HepG2 (cell line): Measurements from ENCODE around the gene SNRNP200. TPM values are rescaled to one million over a fixed set of nuclear protein-coding genes. Genes with fewer than 3 reads are reported as not detected.
A peak's percentile ranks its signal among the peaks of the same experiment; 100 is the strongest.

ENCODE experiments used
- ATAC-seq: fragments of 200-7000 bp; cut with Tn5 transposase; 3 replicates; pipeline ENCODE4 v1.9.1; 2020; ENCODE audit warnings: mild to moderate bottlenecking, moderate library complexity
- BruUV-seq: library from RNA; stranded (reverse); fragments of 400-500 nt; replicated peaks from 2 replicates; lab custom pipeline; 2021; lab: Mats Ljungman, UMichigan
- CTCF ChIA-PET: fragments of 300-600 bp; formaldehyde crosslinking; extraction: SDS; loops from one replicate; lab custom pipeline; 2021; ENCODE audit warnings: low total read pairs, inconsistent platforms, low intra/inter-chr PET ratio; lab: Yijun Ruan, JAX
- POLR2A ChIA-PET: fragments of 350-600 bp; sonication (Branson Sonifier 250); formaldehyde crosslinking; loops from one replicate; lab custom pipeline; 2020; ENCODE audit warnings: antibody characterized with exemption, inconsistent platforms; lab: Yijun Ruan, JAX
- DNase-seq: peaks from one replicate; pipeline ENCODE4 v3.0.0-alpha.2; 2015; ENCODE audit warnings: low spot score
- FAIRE-seq: peaks from 3 replicates; lab custom pipeline; 2011; peaks lifted over from hg19 to GRCh38; lab: Jason Lieb, UNC
- H2AFZ ChIP-seq: one replicate; pipeline ENCODE4 v1.6.1; 2011; ENCODE audit warnings: low read length, inconsistent platforms
- H3K27ac ChIP-seq: fragments of 300-600 bp; 3 replicates; pipeline ENCODE4 v1.8.0; 2011; ENCODE audit warnings: mixed run types, mild to moderate bottlenecking, mixed read lengths, low read length, inconsistent platforms; ENCODE audit not compliant: insufficient read depth; ENCODE audit errors: extremely low read length
- H3K27me3 ChIP-seq, 2 experiments: fragments of 200-600 bp in 1 of 2; 2 replicates in 1 of 2; 3 replicates in 1 of 2; pipeline versions ENCODE4 v1.6.0 to v1.8.0; 2011; ENCODE audit warnings: low read length in 2 of 2, mild to moderate bottlenecking in 2 of 2, moderate library complexity in 2 of 2, inconsistent platforms in 1 of 2; ENCODE audit not compliant: insufficient read depth in 2 of 2, control insufficient read depth in 1 of 2
- H3K36me3 ChIP-seq, 2 experiments: fragments of 200-600 bp in 1 of 2; replicated peaks in 1 of 2; 2 replicates in 1 of 2; 3 replicates in 1 of 2; pipeline versions ENCODE4 v1.5.1 to v1.8.0; 2011; ENCODE audit warnings: low read length in 2 of 2, inconsistent platforms in 1 of 2; ENCODE audit not compliant: insufficient read depth in 2 of 2, control insufficient read depth in 1 of 2
- H3K4me1 ChIP-seq: 2 replicates; pipeline ENCODE4 v1.5.1; 2012; ENCODE audit warnings: low read length, inconsistent platforms; ENCODE audit not compliant: insufficient read depth
- H3K4me2 ChIP-seq: 2 replicates; pipeline ENCODE4 v1.6.0; 2011; ENCODE audit warnings: low read depth, low read length, inconsistent platforms
- H3K4me3 ChIP-seq, 3 experiments: fragments of 200-600 bp in 1 of 3; sonication (generic), shearing (Covaris generic) in 1 of 3; replicated peaks in 1 of 3; 2 replicates each; pipeline ENCODE4 v1.5.1; 2011 to 2016; ENCODE audit warnings: low read length in 3 of 3, inconsistent platforms in 2 of 3, low read depth in 2 of 3, mild to moderate bottlenecking in 2 of 3, control low read depth in 1 of 3, mixed read lengths in 1 of 3; ENCODE audit not compliant: insufficient read depth in 1 of 3
- H3K79me2 ChIP-seq: one replicate; pipeline ENCODE4 v1.6.1; 2011; ENCODE audit warnings: low read length, inconsistent platforms; ENCODE audit not compliant: insufficient read depth
- H3K9ac ChIP-seq: 2 replicates; pipeline ENCODE4 v1.6.0; 2011; ENCODE audit warnings: mild to moderate bottlenecking, low read depth, low read length, inconsistent platforms; ENCODE audit not compliant: insufficient read depth
- H3K9me3 ChIP-seq: 2 replicates; pipeline ENCODE4 v1.5.1; 2012; ENCODE audit warnings: mild to moderate bottlenecking, low read length
- H4K20me1 ChIP-seq: 2 replicates; pipeline ENCODE4 v1.6.0; 2011; ENCODE audit warnings: inconsistent platforms, mild to moderate bottlenecking, low read length, moderate library complexity; ENCODE audit not compliant: insufficient read depth
- ATF5 ChIP-seq: sonication (generic); formaldehyde crosslinking; IDR thresholded peaks from 2 replicates; pipeline ENCODE4 v1.4.0; 2020; ENCODE audit warnings: mild to moderate bottlenecking, low read depth, missing genetic modification reagents
- CBFB ChIP-seq: sonication (generic); formaldehyde crosslinking; IDR thresholded peaks from 2 replicates; pipeline ENCODE4 v1.4.0; 2020; ENCODE audit warnings: missing genetic modification reagents
- FOXO4 ChIP-seq: sonication (generic); formaldehyde crosslinking; conservative IDR thresholded peaks from 2 replicates; pipeline ENCODE4 v1.8.1; 2023; ENCODE audit warnings: missing genetic modification reagents
- KDM2A ChIP-seq: sonication (generic); formaldehyde crosslinking; IDR thresholded peaks from 2 replicates; pipeline ENCODE4 v1.4.0; 2020; ENCODE audit warnings: low read depth, missing genetic modification reagents, borderline replicate concordance
- NFIB ChIP-seq: sonication (generic); formaldehyde crosslinking; IDR thresholded peaks from 2 replicates; pipeline ENCODE4 v1.9.0; 2021; ENCODE audit warnings: missing genetic modification reagents, mild to moderate bottlenecking, borderline replicate concordance
- NFIC ChIP-seq: IDR thresholded peaks from 2 replicates; pipeline ENCODE4 v1.6.1; 2012; ENCODE audit warnings: mild to moderate bottlenecking, low read length, inconsistent platforms
- PPARG ChIP-seq: conservative IDR thresholded peaks from 2 replicates; pipeline ENCODE4 v1.6.1; 2016; ENCODE audit warnings: missing biosample characterization, missing genetic modification reagents
- SNAPC5 ChIP-seq: sonication (generic); formaldehyde crosslinking; IDR thresholded peaks from 2 replicates; pipeline ENCODE4 v1.8.1; 2023; ENCODE audit warnings: mild to moderate bottlenecking, missing genetic modification reagents, borderline replicate concordance
- SOX13 ChIP-seq, 3 experiments: fragments of 450-650 bp in 1 of 3; sonication (generic) in 1 of 3; formaldehyde crosslinking in 1 of 3; IDR thresholded peaks in 2 of 3; conservative IDR thresholded peaks in 1 of 3; 2 replicates each; pipeline versions ENCODE4 v1.5.0 to v1.6.1; 2016 to 2020; ENCODE audit warnings: antibody characterized with exemption in 1 of 3, mild to moderate bottlenecking in 1 of 3, missing compliant biosample characterization in 1 of 3, missing genetic modification reagents in 1 of 3, moderate library complexity in 1 of 3
- ZC3H4 ChIP-seq: sonication (generic); formaldehyde crosslinking; IDR thresholded peaks from 2 replicates; pipeline ENCODE4 v1.4.0; 2020; ENCODE audit warnings: missing genetic modification reagents, borderline replicate concordance
- ZNF337 ChIP-seq: sonication (generic); formaldehyde crosslinking; IDR thresholded peaks from 2 replicates; pipeline ENCODE4 v1.5.1; 2020; ENCODE audit warnings: missing genetic modification reagents, low read depth, mild to moderate bottlenecking, borderline replicate concordance
- ZNF567 ChIP-seq: sonication (generic); formaldehyde crosslinking; IDR thresholded peaks from 2 replicates; pipeline ENCODE4 v1.8.1; 2023; ENCODE audit warnings: mild to moderate bottlenecking, missing genetic modification reagents, borderline replicate concordance
- ZNF569 ChIP-seq: sonication (generic); formaldehyde crosslinking; IDR thresholded peaks from 2 replicates; pipeline ENCODE4 v1.5.0; 2020; ENCODE audit warnings: mild to moderate bottlenecking, missing genetic modification reagents, moderate library complexity, borderline replicate concordance
- ZNF780A ChIP-seq: sonication (generic); formaldehyde crosslinking; IDR thresholded peaks from 2 replicates; pipeline ENCODE4 v1.8.0; 2022; ENCODE audit warnings: mild to moderate bottlenecking, missing genetic modification reagents, moderate library complexity
- ZSCAN5A ChIP-seq: sonication (generic); formaldehyde crosslinking; IDR thresholded peaks from 2 replicates; pipeline ENCODE4 v1.8.0; 2022; ENCODE audit warnings: mild to moderate bottlenecking, missing genetic modification reagents, borderline replicate concordance
- WGBS: methylation state at CpG from one replicate; pipeline ENCODE4 v1.1.6; 2017; ENCODE audit warnings: low lambda C conversion rate; 5-methylcytosine and 5-hydroxymethylcytosine counted together
- in situ Hi-C: cut with HindIII; loops from 2 replicates; pipeline ENCODE4 v1.10.0; 2017; ENCODE audit warnings: low pct_unique_long_range_greater_than_20kb; ENCODE audit not compliant: extremely low pct_ligation_motif_present
- intact Hi-C: fragments of 100-400 bp; cut with micrococcal nuclease; formaldehyde crosslinking; loops from one replicate; pipeline ENCODE4 v1.10.0; 2022; ENCODE audit not compliant: unreplicated experiment
- polyA plus RNA-seq, 8 experiments: library from polyadenylated mRNA; depleted of rRNA in 3 of 8; stranded (reverse) in 7 of 8; unstranded in 1 of 8; fragments of >200 nt; fragmentation: Illumina TruSeq in 4 of 8; extraction: Trizol in 4 of 8; gene quantifications; 2 replicates each; pipeline versions ENCODE4 v1.2.1 to v1.2.3, GENCODE V29; 2011 to 2016; ENCODE audit warnings: low read depth in 4 of 8, missing spikeins in 1 of 8, mixed read lengths in 1 of 8; ENCODE audit not compliant: insufficient read depth in 1 of 8
- total RNA-seq, 5 experiments: library from RNA; depleted of rRNA; stranded (reverse); fragments of >200 nt; fragmentation: Illumina TruSeq; extraction: Trizol; gene quantifications; 2 replicates each; pipeline ENCODE4 v1.2.3, GENCODE V29; 2016; ENCODE audit warnings: low read depth in 1 of 5
- TF ChIP-seq, protein P1 (sequence below): sonication (generic); formaldehyde crosslinking; IDR thresholded peaks from 2 replicates; pipeline ENCODE4 v1.5.0; 2020; ENCODE audit warnings: mild to moderate bottlenecking, missing genetic modification reagents

The SNRNP200 gene
- total and polyA plus RNA-seq, 2 of the 13 experiments (the other 11 are each of a cell fraction or from before 2014, with no cell fraction given) = 99.0 to 232 TPM

DNA sequence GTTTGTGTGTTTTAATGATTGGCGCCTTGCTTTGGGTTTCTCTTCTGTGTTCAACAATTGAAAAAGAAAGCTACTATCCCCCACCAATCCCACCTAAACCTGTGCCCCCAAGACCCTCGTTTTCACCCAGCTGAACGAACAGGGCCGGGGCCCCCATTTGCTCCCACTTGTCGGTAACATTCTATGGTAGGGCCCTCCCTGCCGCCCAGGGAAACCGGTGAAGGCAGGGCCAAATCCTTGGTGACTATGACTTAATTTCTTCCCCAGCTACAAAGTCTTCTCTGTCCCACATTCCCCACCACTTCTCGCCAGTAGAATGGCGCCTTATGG is 598 bp upstream of the SNRNP200 start:
- WGBS = 2% methylated on average over 9 of the region's 9 CpGs
- TSS peak; percentile 93 for BruUV-seq
- DNase-seq (no peak), ATAC-seq (0 out of 3 replicates have a peak, but pooled peaks have one; percentile 3), FAIRE-seq (no peak)
- H3K4me2 ChIP-seq = peak overlapping the region; percentile 89
- POLR2A ChIA-PET = interaction anchor here (0.9 to 4.0 kb wide), 16 partner anchors 10 to 103 kb away, joined by 3 to 45 read pairs (median 5); partner anchors contain the start of genes CIAO1, ITPRIPL1, NCAPH and STARD7
- H3K9ac ChIP-seq = peak overlapping the region; percentile 85
- in situ Hi-C loops (no loop called here), intact Hi-C loops (loop anchor here (1.0 to 2.0 kb wide), 5 partner anchors 15 to 203 kb away; partner anchors contain the start of genes CIAO1 and ITPRIPL1)
- no peaks in the 10 kb centered on the region for H4K20me1 ChIP-seq
- peaks cover 37% of the 10 kb centered on the region for H3K4me1 ChIP-seq
- peaks cover 16 to 26% of the 10 kb centered on the region in 2 experiments for H3K36me3 ChIP-seq
- H3K4me3 ChIP-seq = peak overlapping the region; percentile 79 to 92 (median 91)
- peak overlapping the region; percentile 8 for H2AFZ ChIP-seq
- peaks cover 43% of the 10 kb centered on the region for H3K79me2 ChIP-seq
- no peaks in the 10 kb centered on the region; a peak in 1 of 5 replicates for H3K27me3 ChIP-seq
- CTCF ChIA-PET = interaction anchor here (1.4 kb wide), 1 partner anchor 203 kb away, joined by 4 read pairs; no protein-coding TSS in a partner anchor
- peak overlapping the region; percentile 75 for H3K27ac ChIP-seq
- H3K9me3 ChIP-seq = no peaks in the 10 kb centered on the region
- TF ChIP-seq ZNF337 (CRISPR knock-in tag) (0 out of 2 replicates have a peak, but pooled peaks have one; percentile 29), ZNF569 (0 out of 2 replicates have a peak, but pooled peaks have one; percentile 61), PPARG (CRISPR knock-in tag) (no peak), NFIB (CRISPR knock-in tag) (0 out of 2 replicates have a peak, but pooled peaks have one; percentile 13), ZC3H4 (CRISPR knock-in tag) (0 out of 2 replicates have a peak, but pooled peaks have one; percentile 41), KDM2A (CRISPR knock-in tag) (no peak), FOXO4 (CRISPR knock-in tag) (0 out of 2 replicates have a peak, but pooled peaks have one; percentile 60), NFIC (0 out of 2 replicates have a peak, but pooled peaks have one; percentile 7), SOX13 (IDR thresholded peaks at IDR 0.05) (peak; percentile 41; the same call in 1 of the 2 replicates), SOX13 (CRISPR knock-in tag; conservative IDR thresholded peaks at IDR 0.05 in 1 of 2, IDR thresholded peaks at IDR 0.05 in 1 of 2) (no peak), ATF5 (0 out of 2 replicates have a peak, but pooled peaks have one; percentile 5), CBFB (CRISPR knock-in tag) (peak; percentile 34; the same call in 1 of the 2 replicates), ZNF780A (CRISPR knock-in tag) (no peak), SNAPC5 (CRISPR knock-in tag) (peak; percentile 21; the same call in 1 of the 2 replicates), ZSCAN5A (CRISPR knock-in tag) (0 out of 2 replicates have a peak, but pooled peaks have one; percentile 36), ZNF567 (CRISPR knock-in tag) (0 out of 2 replicates have a peak, but pooled peaks have one; percentile 0)
- TF ChIP-seq, protein P1, sequence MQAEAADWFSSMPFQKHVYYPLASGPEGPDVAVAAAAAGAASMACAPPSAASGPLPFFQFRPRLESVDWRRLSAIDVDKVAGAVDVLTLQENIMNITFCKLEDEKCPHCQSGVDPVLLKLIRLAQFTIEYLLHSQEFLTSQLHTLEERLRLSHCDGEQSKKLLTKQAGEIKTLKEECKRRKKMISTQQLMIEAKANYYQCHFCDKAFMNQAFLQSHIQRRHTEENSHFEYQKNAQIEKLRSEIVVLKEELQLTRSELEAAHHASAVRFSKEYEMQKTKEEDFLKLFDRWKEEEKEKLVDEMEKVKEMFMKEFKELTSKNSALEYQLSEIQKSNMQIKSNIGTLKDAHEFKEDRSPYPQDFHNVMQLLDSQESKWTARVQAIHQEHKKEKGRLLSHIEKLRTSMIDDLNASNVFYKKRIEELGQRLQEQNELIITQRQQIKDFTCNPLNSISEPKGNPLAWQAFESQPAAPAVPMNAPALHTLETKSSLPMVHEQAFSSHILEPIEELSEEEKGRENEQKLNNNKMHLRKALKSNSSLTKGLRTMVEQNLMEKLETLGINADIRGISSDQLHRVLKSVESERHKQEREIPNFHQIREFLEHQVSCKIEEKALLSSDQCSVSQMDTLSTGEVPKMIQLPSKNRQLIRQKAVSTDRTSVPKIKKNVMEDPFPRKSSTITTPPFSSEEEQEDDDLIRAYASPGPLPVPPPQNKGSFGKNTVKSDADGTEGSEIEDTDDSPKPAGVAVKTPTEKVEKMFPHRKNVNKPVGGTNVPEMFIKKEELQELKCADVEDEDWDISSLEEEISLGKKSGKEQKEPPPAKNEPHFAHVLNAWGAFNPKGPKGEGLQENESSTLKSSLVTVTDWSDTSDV (CRISPR knock-in tag) = no peak
